HL-60/S4 treated with phorbol 12-myristate 13-acetate at 8.2 ng/mL for 4 days and 3 days (cell line): ENCODE results near the gene GTF2H1.
"Not testable (repeated sequence)": the region's sequence is repeated elsewhere in the genome, so short reads cannot be mapped to it uniquely, and the experiment has no call there.

Experiments used
- in situ Hi-C: fragments of 300-500 bp; cut with MboI; formaldehyde crosslinking; loops from 2 replicates; pipeline ENCODE4 v1.15.0; 2022; ENCODE audit warnings: low sequenced_read_pairs

The GTF2H1 gene

DNA sequence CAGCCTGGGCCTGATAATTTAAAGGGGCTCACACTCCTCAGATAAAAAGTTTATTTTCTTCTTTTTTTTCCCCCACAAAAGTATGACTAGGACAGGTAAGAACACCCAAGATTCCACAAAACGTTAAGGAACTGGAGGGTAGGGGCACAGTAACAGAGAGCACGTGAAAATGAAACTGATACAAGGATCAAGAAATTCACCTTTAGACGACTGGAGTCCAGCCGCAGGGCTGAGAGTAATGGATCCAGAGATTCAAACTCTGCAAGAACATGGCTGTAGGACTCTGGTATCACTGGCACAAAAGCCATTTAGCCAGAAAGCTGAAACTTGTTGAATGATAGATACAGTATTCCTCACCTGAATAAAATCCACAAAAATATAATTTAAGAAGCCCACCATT lies 4.8 kb upstream of the GTF2H1 start:
- in situ Hi-C loops, result no loop called here

DNA sequence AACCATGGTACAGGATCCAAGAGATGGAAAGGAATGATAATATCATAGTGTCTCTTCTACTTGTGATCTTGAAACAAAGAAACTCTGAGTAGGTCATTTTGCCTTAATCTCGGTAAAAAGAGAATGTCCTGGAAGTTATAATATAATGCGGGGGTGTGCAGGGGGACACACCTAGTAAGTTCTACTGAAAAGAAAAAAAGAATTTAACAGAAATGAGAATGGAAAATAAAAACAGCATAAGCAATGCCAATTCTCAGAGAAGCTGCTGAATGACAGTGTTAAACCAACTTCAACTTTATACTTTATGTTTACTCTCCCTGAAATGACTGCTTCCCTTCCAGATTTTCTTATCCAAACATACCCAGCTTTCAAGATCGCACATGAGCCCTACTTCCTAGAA lies 2.5 kb upstream of the GTF2H1 start:
- in situ Hi-C loops, result no loop called here

DNA sequence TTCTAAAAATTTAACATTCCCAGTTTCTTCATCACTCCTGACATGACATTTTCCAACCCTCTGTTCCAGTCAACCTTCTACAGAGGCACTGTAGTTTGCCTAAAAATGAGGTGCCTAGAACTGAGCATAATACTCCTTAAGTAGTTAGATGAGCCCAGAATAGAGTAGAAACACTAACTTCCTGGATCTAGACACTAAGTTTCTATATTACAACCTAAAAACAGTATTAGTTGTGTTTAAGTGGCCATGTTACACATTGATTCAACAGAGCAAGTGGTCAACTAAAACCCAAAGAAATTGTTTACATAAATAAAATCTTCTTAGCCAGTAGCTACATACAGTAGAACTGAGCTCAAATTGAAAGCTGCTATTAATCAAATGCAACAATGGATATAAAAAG lies 1.8 kb upstream of the GTF2H1 start:
- in situ Hi-C loops, result no loop called here

DNA sequence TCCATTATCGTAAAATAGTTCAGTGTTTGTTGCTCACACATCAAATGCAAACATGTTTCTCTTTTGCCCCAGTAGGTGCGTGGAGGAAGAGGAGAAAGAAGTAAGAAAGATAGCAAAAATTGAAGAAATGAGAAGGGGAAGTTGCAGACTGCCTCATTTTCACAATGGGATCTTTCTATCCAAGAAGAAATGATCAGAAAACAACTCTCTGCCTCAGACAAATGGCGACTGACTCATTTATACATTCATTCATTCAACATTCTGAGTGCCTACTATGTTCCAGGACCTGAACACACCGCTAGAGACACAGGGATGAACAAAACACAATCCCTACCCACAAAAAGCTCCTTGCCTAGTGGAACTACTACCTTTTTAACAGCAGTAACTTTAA lies 794 bp upstream of the GTF2H1 start:
- in situ Hi-C loops, result no loop called here

DNA sequence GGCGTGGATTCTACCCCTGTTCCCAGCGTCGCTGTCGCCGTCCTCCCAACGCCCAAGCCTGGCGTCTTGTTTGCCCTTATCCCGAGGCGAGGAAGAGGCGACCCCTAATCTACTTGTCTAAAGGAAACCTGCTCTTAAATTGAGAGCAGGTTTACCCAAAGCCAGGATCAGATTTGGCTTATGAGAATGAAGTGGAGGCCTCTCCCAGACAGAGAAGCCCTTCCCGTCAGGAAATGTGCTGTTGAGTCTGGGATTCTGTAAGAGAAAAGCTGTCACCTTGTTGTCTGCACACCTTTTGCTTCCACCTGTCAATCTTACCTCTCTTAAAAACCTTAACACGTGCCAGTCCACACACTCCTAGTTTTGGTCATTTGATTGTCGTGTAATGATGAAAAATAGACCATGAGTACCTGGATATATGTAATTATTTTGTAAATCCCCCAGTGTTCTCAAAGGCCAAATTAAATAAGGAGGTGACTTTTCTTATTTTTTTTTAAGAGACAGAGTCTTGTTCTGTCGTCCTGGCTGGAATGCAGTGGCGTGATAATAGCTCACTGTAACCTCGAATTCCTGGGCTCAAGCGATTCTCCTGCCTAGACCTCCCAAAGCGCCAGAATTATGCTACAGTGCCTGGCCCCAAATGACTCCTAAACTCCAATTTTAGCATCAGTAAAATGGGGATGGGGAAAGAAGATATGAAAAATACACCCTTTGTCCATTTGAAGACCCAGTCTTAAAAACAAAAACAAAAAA lies 627 bp downstream of the GTF2H1 start:
- in situ Hi-C loops, result no loop called here

DNA sequence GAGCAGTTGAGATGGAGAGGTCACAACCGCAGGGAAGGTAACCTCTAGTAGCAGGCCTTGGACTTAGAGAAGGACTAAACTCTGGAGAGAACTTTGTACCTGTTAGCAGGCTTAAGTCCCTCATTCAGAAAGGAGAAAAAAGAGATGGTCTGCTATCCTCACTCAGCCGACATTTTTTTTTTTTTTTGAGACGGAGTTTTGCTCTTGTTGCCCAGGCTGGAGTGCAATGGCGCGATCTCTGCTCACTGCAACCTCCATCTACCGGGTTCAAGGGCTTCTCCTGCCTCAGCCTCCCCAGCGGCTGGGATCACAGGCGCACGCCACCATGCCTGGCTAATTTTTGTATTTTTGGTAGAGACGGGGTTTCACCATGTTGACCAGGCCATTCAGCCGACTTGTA lies 1.5 kb downstream of the GTF2H1 start:
- in situ Hi-C loops, result not testable (repeated sequence)

DNA sequence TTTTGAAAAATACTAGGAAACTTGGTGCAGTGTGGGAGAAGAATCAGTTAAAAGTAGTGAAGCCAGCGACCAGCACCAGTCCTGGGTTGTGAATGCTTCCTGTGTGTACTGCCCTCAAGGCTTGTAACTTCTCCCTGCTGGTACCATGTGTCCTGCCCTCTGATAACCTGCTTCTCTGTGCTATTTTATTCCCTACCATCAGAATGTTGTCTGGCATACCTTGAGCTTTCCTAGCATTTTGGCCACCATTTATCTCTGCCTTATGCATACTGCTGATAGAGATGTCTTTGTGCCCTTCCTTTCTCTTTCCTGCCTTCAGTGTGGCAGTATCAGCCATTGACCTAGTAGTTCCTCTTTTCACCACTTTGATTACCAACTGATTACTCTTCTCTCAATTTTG lies 2.0 kb downstream of the GTF2H1 start:
- in situ Hi-C loops, result no loop called here

DNA sequence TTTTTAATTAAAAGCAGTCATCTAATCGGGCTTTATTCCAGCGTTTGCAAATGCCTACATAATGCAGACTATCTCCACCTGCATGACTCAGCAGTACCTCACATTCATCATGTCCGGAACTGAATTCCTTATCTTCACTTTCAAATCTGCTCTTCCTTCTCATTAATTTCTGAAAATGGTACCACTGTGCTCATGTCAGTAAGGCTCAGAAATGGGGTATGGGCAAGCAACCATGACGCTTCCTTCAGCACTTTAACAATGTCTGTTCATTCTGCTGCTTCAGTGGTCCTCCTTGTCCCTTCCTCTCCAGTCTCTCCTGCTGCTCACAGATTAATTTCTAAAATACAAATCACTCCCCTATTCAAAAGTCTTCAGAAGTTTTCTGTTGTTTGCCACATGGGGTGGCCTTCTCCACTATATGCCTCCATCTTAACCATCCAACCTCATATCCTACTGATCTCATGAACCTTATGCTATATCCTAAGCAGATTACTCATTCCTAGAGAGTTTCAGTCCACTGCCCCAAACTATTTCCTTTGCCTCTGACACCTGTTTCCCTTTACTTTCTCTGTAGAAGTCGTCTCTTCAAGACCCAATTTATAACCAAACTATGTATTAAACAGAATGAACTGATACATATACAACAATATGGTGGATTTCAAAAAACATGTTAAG lies 7.0 kb downstream of the GTF2H1 start:
- in situ Hi-C loops, result no loop called here

DNA sequence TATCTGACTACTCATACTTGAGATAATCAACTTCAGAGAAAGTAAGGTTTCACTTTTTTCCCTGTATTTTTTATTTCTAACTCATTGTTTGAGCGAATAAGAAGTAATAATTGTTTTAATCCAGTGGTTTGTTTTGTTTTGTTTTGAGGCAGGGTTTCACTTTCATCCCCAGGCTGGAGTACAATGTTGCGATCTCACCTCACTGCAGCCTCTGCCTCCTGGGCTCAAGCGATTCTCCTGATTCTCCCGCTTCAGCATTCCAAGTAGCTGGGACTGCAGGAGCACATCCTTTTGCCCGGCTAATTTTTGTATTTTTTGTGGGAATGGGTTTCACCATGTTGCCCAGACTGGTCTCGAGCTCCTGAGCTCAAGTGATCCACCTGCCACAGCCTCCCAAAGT lies 8.6 kb downstream of the GTF2H1 start:
- in situ Hi-C loops, result no loop called here

DNA sequence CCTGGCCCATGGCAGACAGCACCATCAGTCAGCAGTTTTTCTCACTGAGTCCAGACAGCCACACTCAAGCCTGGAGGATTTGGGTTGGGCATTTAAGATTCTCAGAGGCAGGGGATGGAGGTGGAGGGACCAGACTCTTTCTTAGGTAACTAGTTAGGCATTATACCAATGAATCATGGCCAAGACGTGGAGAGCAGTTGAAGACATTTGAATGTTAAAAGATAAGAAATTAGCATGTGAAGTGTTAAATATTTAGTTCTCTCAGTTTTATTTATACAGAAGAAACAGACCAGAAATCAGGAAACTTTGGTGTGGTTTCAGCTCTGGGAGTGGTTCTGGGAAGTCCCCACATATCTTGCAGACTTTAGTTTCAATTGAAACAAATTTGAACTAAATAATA lies 9.9 kb downstream of the GTF2H1 start:
- in situ Hi-C loops, result no loop called here

DNA sequence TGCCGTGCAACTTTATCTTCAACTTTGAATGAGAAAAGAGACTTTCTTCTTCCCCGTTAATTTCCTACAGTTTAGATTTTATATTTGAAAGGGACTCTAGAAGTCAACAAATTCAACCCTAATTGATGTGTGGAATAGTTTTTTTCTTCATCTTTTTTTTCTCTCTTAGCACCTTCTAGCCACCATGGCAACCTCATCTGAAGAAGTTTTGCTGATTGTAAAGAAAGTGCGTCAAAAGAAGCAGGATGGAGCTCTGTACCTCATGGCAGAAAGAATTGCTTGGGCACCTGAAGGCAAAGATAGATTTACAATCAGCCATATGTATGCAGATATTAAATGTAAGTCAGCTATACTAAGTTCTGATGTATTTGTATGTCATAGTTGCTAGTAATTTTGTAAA lies 10.5 kb downstream of the GTF2H1 start:
- in situ Hi-C loops, result no loop called here

DNA sequence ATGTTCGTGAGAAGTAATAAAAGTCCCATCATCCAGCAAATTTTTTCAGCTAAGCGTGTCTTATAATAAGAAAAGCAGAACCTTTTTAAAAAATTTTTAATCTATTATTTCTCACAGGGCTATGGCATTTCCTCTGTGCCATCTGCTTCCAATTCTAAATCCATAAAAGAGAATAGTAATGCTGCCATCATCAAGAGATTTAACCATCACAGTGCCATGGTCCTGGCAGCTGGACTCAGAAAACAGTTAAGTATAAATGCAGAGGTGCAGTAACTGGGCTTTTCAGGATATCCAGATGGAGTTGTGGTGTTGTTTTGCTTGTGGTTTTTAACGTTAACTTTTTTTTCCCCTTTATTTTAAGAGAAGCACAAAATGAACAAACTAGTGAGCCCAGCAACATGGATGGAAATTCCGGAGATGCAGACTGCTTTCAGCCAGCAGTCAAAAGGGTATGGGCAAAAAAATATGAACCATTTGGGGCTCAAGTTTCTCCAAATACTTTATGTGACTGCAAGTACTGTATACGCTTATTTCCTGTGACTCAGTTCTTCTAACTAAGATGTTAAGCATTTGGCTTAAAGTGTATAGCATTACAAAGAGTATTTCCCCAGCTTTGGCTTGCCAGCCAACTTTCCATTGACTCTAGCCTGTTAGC lies 25.2 kb downstream of the GTF2H1 start:
- in situ Hi-C loops, result no loop called here

DNA sequence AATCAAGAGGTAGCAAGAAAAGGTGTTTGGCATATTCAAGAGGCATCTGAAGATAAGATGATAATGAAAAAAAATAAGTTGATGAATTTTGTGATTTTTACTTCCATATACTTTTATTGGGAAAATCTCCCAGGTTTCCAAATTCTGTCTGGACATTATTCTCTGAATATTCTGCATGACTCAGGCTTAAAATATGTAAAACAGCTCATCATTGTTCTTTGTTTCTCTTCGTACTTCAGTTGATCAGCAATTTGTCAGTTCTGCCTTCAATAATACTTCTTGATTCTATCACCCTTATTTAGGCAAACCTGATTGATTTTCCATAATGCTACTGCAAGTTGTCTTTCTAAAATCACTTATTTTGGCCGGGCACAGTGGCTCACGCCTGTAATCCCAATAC lies 30.2 kb downstream of the GTF2H1 start:
- in situ Hi-C loops, result no loop called here

DNA sequence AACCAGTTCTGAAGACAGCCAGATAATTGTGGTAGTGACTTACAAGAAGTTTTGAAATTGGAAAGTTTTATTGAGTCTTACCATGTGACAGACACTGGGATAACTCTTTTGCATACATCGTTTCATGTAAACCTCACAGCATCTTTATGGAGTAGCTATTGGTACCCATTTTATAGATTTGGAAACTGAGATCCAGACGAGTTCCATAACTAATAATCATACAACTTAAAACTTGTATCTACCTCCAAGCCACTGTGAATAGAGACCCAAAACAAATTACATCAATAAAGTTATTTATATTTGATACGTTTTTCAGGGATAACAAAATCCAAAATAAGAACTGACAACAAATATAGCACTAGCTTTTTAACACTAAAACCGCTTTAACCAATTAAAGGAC lies 36.3 kb downstream of the GTF2H1 start:
- in situ Hi-C loops, result no loop called here

DNA sequence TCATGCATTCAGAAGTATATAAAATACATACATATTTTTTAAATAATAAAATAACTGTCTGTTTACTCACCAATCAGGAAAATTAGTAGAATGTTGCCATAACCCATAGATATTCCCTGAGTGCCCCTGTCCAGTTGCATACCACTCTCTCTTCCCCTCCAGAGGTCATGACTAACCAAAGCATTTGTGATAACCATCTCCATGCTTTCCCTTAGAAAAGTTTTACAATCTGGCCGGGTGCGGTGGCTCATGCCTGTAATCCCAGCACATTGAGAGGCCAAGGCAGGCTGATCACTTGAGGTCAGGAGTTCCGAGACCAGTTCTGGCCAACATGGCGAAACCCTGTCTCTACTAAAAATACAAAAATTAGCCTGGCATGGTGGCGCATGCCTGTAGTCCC lies 38.8 kb downstream of the GTF2H1 start:
- in situ Hi-C loops, result no loop called here

DNA sequence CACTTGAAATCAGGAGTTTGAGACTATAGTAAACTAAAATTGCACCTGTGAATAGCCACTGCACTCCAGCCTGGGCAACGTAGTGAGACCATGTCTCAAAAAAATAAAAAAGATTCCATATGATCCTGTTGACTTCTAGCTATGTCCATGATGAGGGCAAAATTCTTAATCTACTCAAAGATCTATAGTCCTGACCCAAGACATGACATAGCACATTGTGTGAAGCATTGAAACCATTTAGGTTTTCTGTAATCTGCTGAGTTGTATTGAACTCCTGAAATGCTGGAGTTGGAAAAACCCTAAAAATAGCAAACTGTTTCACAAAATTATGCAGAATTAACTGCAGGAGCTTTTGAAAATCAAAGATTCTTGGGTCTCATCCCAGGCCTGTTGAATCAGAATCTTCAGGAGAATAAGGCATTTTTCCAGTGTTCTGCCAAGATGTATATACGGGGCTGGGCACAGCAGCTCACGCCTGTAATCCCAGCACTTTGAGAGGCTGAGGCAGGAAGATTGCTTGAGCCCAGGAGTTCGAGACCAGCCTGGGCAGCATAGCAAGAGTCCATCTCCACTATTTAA lies 42.2 kb downstream of the GTF2H1 start:
- in situ Hi-C loops, result no loop called here

DNA sequence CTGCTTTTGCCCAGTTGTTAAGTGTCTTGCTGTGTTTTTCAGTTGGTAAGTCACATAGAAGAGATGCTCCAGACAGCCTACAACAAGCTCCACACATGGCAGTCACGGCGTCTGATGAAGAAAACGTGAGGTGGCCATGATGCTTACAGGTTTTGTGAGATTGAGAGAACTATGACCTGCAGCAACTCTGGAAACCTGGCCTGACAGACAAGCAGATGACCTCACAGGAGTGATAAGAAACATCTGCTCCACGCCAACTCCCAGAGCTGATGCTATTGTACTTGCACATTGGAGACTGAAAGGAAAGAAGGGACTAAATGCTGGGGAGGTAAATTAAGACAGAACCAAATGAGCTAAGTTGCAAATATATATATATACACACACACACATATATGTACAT lies 43.4 kb downstream of the GTF2H1 start:
- in situ Hi-C loops, result no loop called here

DNA sequence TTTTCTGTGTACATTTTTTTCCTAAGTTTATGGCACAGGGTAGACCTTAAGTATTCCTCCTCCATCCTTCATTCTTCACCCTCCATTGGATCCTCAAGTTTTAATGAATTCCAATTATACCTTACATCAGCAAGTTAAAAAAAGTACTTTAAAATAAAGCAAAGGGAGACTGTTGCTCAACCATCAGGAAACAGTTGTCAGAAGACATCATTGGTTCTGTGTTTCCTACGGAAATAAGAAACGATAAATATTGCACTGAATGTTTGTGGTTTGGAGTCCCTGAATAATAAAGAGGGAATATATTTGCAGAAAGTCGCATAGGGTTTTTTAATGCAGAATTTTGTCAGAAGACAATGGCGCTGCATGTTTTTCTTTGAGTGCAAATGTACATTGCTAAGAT lies 43.9 kb downstream of the GTF2H1 start:
- in situ Hi-C loops, result no loop called here

DNA sequence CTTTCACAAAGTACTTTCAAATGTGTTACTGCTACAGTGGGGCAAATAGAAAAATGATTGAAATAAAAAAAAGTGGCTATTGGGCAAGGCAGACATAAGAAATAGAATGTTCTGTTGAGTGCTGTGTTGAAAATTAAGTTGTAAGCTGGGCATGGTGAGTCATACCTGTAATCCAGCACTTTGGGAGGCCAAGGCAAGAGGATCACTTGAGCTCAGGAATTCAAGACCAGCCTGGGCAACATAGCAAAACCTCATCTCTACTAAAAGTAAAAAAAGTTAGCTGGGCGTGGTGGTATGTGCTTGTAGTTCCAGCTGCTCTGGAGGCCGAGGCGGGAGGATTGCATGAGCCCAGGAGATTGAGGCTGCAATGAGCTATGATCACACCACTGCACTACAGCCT lies 45.1 kb downstream of the GTF2H1 start:
- in situ Hi-C loops, result no loop called here

DNA sequence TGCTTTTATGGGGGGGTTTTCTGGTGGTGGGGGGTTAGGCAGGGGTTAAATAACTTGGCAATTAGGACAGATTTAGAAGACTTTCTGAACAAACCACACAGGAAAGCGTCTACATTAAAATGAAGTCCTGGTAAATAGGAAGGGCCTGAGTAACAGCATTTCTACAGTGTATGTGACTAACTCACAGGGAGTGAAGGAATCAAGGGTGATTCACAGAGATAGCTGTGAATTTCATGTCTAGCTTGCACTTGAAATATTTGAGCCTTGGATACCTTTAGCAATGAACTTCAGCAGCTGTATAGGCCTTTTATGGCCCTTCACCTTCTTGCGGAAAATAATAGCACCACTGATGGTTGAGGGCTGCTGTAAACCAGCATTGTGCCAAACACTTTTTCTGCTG lies 45.9 kb downstream of the GTF2H1 start:
- in situ Hi-C loops, result no loop called here

DNA sequence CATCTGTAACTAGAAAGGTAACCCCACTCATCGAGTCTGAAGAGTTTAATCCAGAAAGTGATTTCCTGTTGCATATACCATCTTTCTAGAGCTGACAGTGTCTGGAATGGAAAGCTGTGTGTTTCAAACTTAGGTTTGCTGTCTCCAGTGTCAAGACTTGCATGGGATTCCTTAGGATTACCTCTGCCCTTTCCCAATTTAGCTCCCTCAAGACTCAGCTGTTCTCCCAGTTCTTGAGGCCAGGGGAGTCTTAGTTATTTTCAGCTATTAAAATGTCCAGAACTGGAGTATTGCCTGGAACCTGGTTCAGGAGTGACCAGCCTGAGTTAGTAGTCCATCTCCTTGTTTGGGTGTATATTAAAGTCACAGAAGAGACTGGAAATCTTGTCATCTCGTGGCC lies 47.0 kb downstream of the GTF2H1 start:
- in situ Hi-C loops, result no loop called here

DNA sequence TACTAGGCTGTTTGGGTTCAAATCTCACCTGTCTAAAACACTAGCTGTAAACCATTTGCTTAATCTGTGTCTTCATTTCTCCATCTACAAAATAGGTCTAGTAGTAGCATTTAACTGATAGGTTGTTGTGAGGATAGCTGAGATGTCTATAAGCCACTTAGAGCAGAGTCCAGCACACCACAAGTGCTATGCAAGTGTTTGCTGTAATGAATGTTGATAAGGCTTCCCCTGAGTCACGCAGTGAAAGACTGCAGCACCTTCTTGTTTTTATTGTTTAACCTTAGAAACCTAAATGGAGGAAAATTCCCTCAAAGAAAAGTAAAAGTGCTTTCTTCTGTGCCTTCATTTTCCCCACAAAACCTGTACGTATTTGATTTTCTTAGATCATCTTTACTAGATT lies 48.9 kb downstream of the GTF2H1 start:
- in situ Hi-C loops, result no loop called here
